Liver (tissue), 3 donors: Measurements from ENCODE around the gene GSKIP.

ENCODE experiments used
- CTCF ChIP-seq: fragments of 150-350 bp; IDR thresholded peaks from 2 replicates; pipeline ENCODE4 v1.5.1; 2017; ENCODE audit warnings: improper control_type of control experiment, low read depth, low read length; ENCODE audit not compliant: missing input control
- EGR1 ChIP-seq, 2 donors: IDR thresholded peaks; 2 replicates each; pipeline ENCODE4 v1.6.1; 2016 to 2018; ENCODE audit warnings: antibody characterized with exemption in 2 of 2, low read depth in 2 of 2
- HNF4G ChIP-seq: IDR thresholded peaks from 2 replicates; pipeline ENCODE4 v1.6.1; 2016; ENCODE audit warnings: antibody characterized with exemption
- RAD21 ChIP-seq, 2 donors: IDR thresholded peaks; 2 replicates each; pipeline ENCODE4 v1.6.1; 2016; ENCODE audit warnings: antibody characterized with exemption in 2 of 2, mild to moderate bottlenecking in 2 of 2
- REST ChIP-seq: IDR thresholded peaks from 2 replicates; pipeline ENCODE4 v1.6.1; 2016; ENCODE audit warnings: antibody characterized with exemption, mild to moderate bottlenecking
- SP1 ChIP-seq: IDR thresholded peaks from 2 replicates; pipeline ENCODE4 v1.6.1; 2018; ENCODE audit warnings: antibody characterized with exemption, mild to moderate bottlenecking
- YY1 ChIP-seq: IDR thresholded peaks from 2 replicates; pipeline ENCODE4 v1.6.1; 2016; ENCODE audit warnings: antibody characterized with exemption, mild to moderate bottlenecking
- TF ChIP-seq, protein P1 (sequence below): IDR thresholded peaks from 2 replicates; pipeline ENCODE4 v1.6.1; 2016; ENCODE audit warnings: antibody characterized with exemption
- donor health status: healthy.
- donor health status: healthy.

DNA sequence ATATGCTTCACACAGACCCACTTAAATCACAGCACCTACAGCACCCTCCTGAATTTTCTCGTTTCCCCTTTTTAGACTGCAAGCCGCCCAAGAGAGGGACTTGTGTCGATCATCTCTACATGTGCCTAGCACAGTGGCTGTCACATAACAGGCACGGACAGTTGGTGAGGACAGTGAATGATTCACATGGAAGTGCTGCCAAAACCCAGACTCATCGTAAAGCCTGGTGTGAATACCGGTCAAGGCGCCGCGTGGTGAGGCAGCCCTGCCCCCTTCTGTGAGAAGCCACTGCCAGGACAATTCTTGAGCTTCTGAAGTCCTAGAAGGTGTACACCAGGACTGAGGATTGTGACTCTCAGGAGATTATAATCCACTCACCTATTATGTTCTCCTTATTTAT, 44.5 kb upstream of the GSKIP start:
- TF ChIP-seq CTCF (no peak), SP1 (no peak), HNF4G (no peak), REST (no peak), YY1 (no peak), EGR1 (IDR thresholded peaks at IDR 0.05; ENCODE audit: low read depth in 2 of 2) (no peak), RAD21 (IDR thresholded peaks at IDR 0.05) (no peak)
- TF ChIP-seq, protein P1, sequence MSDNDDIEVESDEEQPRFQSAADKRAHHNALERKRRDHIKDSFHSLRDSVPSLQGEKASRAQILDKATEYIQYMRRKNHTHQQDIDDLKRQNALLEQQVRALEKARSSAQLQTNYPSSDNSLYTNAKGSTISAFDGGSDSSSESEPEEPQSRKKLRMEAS = no peak
